GM19467 (cell line): Measurements from ENCODE around the gene GPR82.
A peak's percentile ranks its signal among the peaks of the same experiment; 100 is the strongest.
"Not testable (repeated sequence)": the region's sequence is repeated elsewhere in the genome, so short reads cannot be mapped to it uniquely, and the experiment has no call there.

Experiments used
- ATAC-seq: cut with Tn5 transposase; IDR thresholded peaks from one replicate; pipeline ENCODE4 v1.9.1; 2021; ENCODE audit warnings: mild to moderate bottlenecking, moderate library complexity; ENCODE audit not compliant: unreplicated experiment

Gene GPR82

GRCh38 chrX:41718481-41719235 is 5.3 kb upstream of the GPR82 start:
- ATAC-seq = no peak

- ATAC-seq = not testable (repeated sequence)
Observed at GRCh38 chrX:41719610-41720009, 4.4 kb upstream of the GPR82 start.

- peak; percentile 84 for ATAC-seq
Observed at GRCh38 chrX:41720125-41720779, 3.7 kb upstream of the GPR82 start.

- ATAC-seq = no peak
Observed at GRCh38 chrX:41721590-41721989, 2.4 kb upstream of the GPR82 start.

GRCh38 chrX:41722214-41722613 is 1.8 kb upstream of the GPR82 start:
- no peak for ATAC-seq

GRCh38 chrX:41722816-41723618 is 964 bp upstream of the GPR82 start:
- ATAC-seq = no peak

GRCh38 chrX:41728125-41728524 is 4.1 kb downstream of the GPR82 start:
- no peak for ATAC-seq

GRCh38 chrX:41730081-41730480 is 6.1 kb downstream of the GPR82 start:
- ATAC-seq = no peak

GRCh38 chrX:41732260-41732659 is 8.3 kb downstream of the GPR82 start:
- ATAC-seq = no peak

- peak; percentile 95 for ATAC-seq
Observed at GRCh38 chrX:41733939-41734338, 10.0 kb downstream of the GPR82 start.

- peak; percentile 34 for ATAC-seq
Observed at GRCh38 chrX:41734530-41734929, 10.5 kb downstream of the GPR82 start.

GRCh38 chrX:41737065-41737464 is 13.1 kb downstream of the GPR82 start:
- ATAC-seq = no peak

- no peak for ATAC-seq
Observed at GRCh38 chrX:41739871-41740270, 15.9 kb downstream of the GPR82 start.

- ATAC-seq = no peak
Observed at GRCh38 chrX:41750716-41751115, 26.7 kb downstream of the GPR82 start.

GRCh38 chrX:41758401-41758800 is 34.4 kb downstream of the GPR82 start:
- no peak for ATAC-seq

- ATAC-seq = no peak
Observed at GRCh38 chrX:41759817-41760216, 35.8 kb downstream of the GPR82 start.

- no peak for ATAC-seq
Observed at GRCh38 chrX:41761169-41761568, 37.2 kb downstream of the GPR82 start.

- no peak for ATAC-seq
Observed at GRCh38 chrX:41761702-41762101, 37.7 kb downstream of the GPR82 start.

- ATAC-seq = no peak
Observed at GRCh38 chrX:41779030-41779564, 55.1 kb downstream of the GPR82 start.
